H9 (cell line): Measurements from ENCODE around the gene MRGPRF. TPM values are rescaled to one million over a fixed set of nuclear protein-coding genes. Genes with fewer than 3 reads are reported as not detected.

Source experiments
- DNase-seq: peaks from one replicate; pipeline ENCODE4 v3.0.0-alpha.2; 2017
- H2AFZ ChIP-seq: one replicate; pipeline ENCODE4 v1.6.1; 2013; ENCODE audit warnings: mild to moderate bottlenecking, low read length, control low read depth, moderate library complexity
- H2AK5ac ChIP-seq: 2 replicates; pipeline ENCODE4 v1.6.1; 2013; ENCODE audit warnings: low read length, control low read depth, mixed read lengths; ENCODE audit not compliant: insufficient read length
- H2BK120ac ChIP-seq: one replicate; pipeline ENCODE4 v1.6.1; 2013; ENCODE audit warnings: low read depth, mild to moderate bottlenecking, low read length, control low read depth, inconsistent platforms; ENCODE audit not compliant: poor library complexity, severe bottlenecking
- H2BK12ac ChIP-seq: 2 replicates; pipeline ENCODE4 v1.6.1; 2013; ENCODE audit warnings: low read length, control low read depth, mixed read lengths, low read depth; ENCODE audit not compliant: insufficient read length
- H2BK15ac ChIP-seq: 2 replicates; pipeline ENCODE4 v1.6.1; 2013; ENCODE audit warnings: low read depth, low read length, control low read depth
- H2BK20ac ChIP-seq: one replicate; pipeline ENCODE4 v1.6.1; 2013; ENCODE audit warnings: low read depth, mild to moderate bottlenecking, low read length, control low read depth, inconsistent platforms; ENCODE audit not compliant: poor library complexity, severe bottlenecking
- H2BK5ac ChIP-seq: 2 replicates; pipeline ENCODE4 v1.6.1; 2013; ENCODE audit warnings: low read length, control low read depth, mixed read lengths; ENCODE audit not compliant: insufficient read length
- H3K14ac ChIP-seq: 2 replicates; pipeline ENCODE4 v1.6.1; 2013; ENCODE audit warnings: low read length, control low read depth; ENCODE audit not compliant: insufficient read depth
- H3K18ac ChIP-seq: 2 replicates; pipeline ENCODE4 v1.6.1; 2013; ENCODE audit warnings: low read depth, mild to moderate bottlenecking, mixed read lengths, low read length, control low read depth; ENCODE audit not compliant: insufficient read length
- H3K23ac ChIP-seq: 2 replicates; pipeline ENCODE4 v1.6.1; 2013; ENCODE audit warnings: low read length, control low read depth, mixed read lengths, low read depth; ENCODE audit not compliant: insufficient read length
- H3K23me2 ChIP-seq: 2 replicates; pipeline ENCODE4 v1.6.1; 2013; ENCODE audit warnings: low read depth, mild to moderate bottlenecking, mixed read lengths, low read length, control low read depth; ENCODE audit not compliant: insufficient read length, poor library complexity, severe bottlenecking
- H3K27ac ChIP-seq: 2 replicates; pipeline ENCODE4 v1.5.1; 2013; ENCODE audit warnings: low read length, control low read depth, mixed read lengths, low read depth; ENCODE audit not compliant: insufficient read length
- H3K27me3 ChIP-seq: 2 replicates; pipeline ENCODE4 v1.6.1; 2013; ENCODE audit warnings: low read length, control low read depth, inconsistent platforms; ENCODE audit not compliant: insufficient read depth
- H3K4ac ChIP-seq: 2 replicates; pipeline ENCODE4 v1.6.1; 2013; ENCODE audit warnings: low read depth, mild to moderate bottlenecking, control low read depth, inconsistent platforms, low read length, moderate library complexity
- H3K4me1 ChIP-seq: 2 replicates; pipeline ENCODE4 v1.6.1; 2013; ENCODE audit warnings: low read length, control low read depth, inconsistent platforms; ENCODE audit not compliant: insufficient read depth
- H3K4me2 ChIP-seq: 2 replicates; pipeline ENCODE4 v1.6.1; 2013; ENCODE audit warnings: low read length, control low read depth, mixed read lengths; ENCODE audit not compliant: insufficient read length, insufficient read depth
- H3K56ac ChIP-seq: 2 replicates; pipeline ENCODE4 v1.6.1; 2013; ENCODE audit warnings: low read depth, mild to moderate bottlenecking, mixed read lengths, low read length, control low read depth; ENCODE audit not compliant: insufficient read length
- H3K79me1 ChIP-seq: 2 replicates; pipeline ENCODE4 v1.6.1; 2013; ENCODE audit warnings: low read depth, mild to moderate bottlenecking, moderate library complexity, low read length, control low read depth, inconsistent platforms; ENCODE audit not compliant: insufficient read depth, poor library complexity, severe bottlenecking
- H3K79me2 ChIP-seq: 2 replicates; pipeline ENCODE4 v1.6.1; 2013; ENCODE audit warnings: low read length, control low read depth, inconsistent platforms; ENCODE audit not compliant: insufficient read depth
- H3K9ac ChIP-seq: 2 replicates; pipeline ENCODE4 v1.6.1; 2013; ENCODE audit warnings: low read length, control low read depth, mixed read lengths; ENCODE audit not compliant: insufficient read length; ENCODE audit errors: extremely low read depth
- H3K9me3 ChIP-seq: one replicate; pipeline ENCODE4 v1.6.1; 2013; ENCODE audit warnings: low read depth, low read length, inconsistent platforms; ENCODE audit not compliant: control insufficient read depth
- H3T11ph ChIP-seq: one replicate; pipeline ENCODE4 v1.6.1; 2013; ENCODE audit warnings: mild to moderate bottlenecking, low read length, control low read depth, inconsistent platforms
- H4K20me1 ChIP-seq: one replicate; pipeline ENCODE4 v1.6.1; 2013; ENCODE audit not compliant: control insufficient read depth, insufficient read length, insufficient read depth
- H4K5ac ChIP-seq: 2 replicates; pipeline ENCODE4 v1.6.1; 2013; ENCODE audit warnings: low read depth, mild to moderate bottlenecking, mixed read lengths, low read length, control low read depth; ENCODE audit not compliant: insufficient read length
- H4K8ac ChIP-seq: replicated peaks from 2 replicates; pipeline ENCODE4 v1.6.1; 2013; ENCODE audit warnings: low read length, control low read depth, mixed read lengths, low read depth; ENCODE audit not compliant: insufficient read length
- H4K91ac ChIP-seq: 2 replicates; pipeline ENCODE4 v1.6.1; 2013; ENCODE audit warnings: low read depth, mild to moderate bottlenecking, moderate library complexity, mixed read lengths, low read length, control low read depth; ENCODE audit not compliant: insufficient read length
- H3K27ac Mint-ChIP-seq, 3 experiments: 2 replicates in 2 of 3; 3 replicates in 1 of 3; pipeline ENCODE4 v1.8.0; 2020 to 2021; ENCODE audit warnings: mixed read lengths in 3 of 3, mild to moderate bottlenecking in 1 of 3, moderate library complexity in 1 of 3
- H3K27me3 Mint-ChIP-seq: 2 replicates; pipeline ENCODE4 v1.8.0; 2021; ENCODE audit warnings: low read depth, mild to moderate bottlenecking, moderate library complexity, mixed read lengths
- H3K36me3 Mint-ChIP-seq, 3 experiments: 2 replicates in 2 of 3; 3 replicates in 1 of 3; pipeline ENCODE4 v1.8.0; 2020 to 2021; ENCODE audit warnings: low read depth in 3 of 3, mixed read lengths in 3 of 3; ENCODE audit not compliant: insufficient read depth in 1 of 3
- H3K4me1 Mint-ChIP-seq, 2 experiments: 2 replicates each; pipeline ENCODE4 v1.8.0; 2020; ENCODE audit warnings: mixed read lengths in 2 of 2
- H3K4me3 Mint-ChIP-seq, 2 experiments: 2 replicates in 1 of 2; 3 replicates in 1 of 2; pipeline ENCODE4 v1.8.0; 2020 to 2021; ENCODE audit warnings: mild to moderate bottlenecking in 2 of 2, mixed read lengths in 2 of 2, moderate library complexity in 1 of 2
- H3K9me3 Mint-ChIP-seq, 2 experiments: 2 replicates in 1 of 2; 3 replicates in 1 of 2; pipeline ENCODE4 v1.8.0; 2020; ENCODE audit warnings: mild to moderate bottlenecking in 2 of 2, mixed read lengths in 2 of 2, moderate library complexity in 1 of 2
- WGBS: extraction: QIAGEN DNeasy Blood & Tissue Kit; methylation state at CpG from one replicate; pipeline ENCODE4 v1.1.7; 2013; ENCODE audit warnings: missing lambda C conversion rate, low lambda C conversion rate, mixed read lengths; ENCODE audit not compliant: insufficient read length; ENCODE audit errors: extremely low coverage; 5-methylcytosine and 5-hydroxymethylcytosine counted together
- total RNA-seq: library from RNA; stranded (reverse); gene quantifications from 2 replicates; pipeline ENCODE4 v1.2.1, GENCODE V29; 2021
- TF ChIP-seq, protein P1 (sequence below): fragments of 200-600 bp; sonication (generic); conservative IDR thresholded peaks from 3 replicates; pipeline ENCODE4 v1.8.0; 2021; ENCODE audit warnings: antibody characterized with exemption, mild to moderate bottlenecking

The MRGPRF gene
- total RNA-seq, 1 experiment from 2014 or later = 4.0 TPM

DNA sequence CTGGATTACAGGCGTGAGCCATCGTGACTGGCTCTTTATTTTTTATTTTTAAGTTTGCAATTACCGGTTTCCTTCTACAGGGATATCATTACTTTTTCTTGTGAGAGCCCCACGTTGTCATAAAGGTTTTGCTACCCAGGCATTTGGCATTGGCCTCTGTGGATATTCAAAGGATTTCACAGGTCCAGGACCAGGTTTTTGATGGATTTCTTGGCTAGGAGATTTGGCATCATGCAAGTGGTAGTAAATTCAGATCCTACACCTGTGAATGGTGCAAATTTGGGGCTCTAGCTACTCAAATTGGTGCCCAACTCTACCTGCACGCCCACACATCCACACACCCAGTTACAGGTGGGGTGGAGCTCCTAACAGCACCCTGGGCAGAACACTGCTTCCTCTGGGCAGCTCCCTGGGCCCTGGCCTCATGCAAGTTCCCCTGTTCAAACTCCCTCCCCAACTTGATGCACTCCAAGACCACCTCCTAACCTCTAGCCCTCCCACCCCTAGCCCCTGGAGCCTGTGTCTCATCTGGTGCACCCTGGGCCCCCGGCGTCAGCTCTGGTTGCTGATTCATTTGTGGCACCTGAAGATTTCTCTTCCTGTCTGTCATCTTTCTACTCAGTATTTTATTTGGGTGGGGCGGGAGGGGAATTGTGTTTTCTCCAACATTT is 23.0 kb downstream of the MRGPRF start:
- TF ChIP-seq, protein P1, sequence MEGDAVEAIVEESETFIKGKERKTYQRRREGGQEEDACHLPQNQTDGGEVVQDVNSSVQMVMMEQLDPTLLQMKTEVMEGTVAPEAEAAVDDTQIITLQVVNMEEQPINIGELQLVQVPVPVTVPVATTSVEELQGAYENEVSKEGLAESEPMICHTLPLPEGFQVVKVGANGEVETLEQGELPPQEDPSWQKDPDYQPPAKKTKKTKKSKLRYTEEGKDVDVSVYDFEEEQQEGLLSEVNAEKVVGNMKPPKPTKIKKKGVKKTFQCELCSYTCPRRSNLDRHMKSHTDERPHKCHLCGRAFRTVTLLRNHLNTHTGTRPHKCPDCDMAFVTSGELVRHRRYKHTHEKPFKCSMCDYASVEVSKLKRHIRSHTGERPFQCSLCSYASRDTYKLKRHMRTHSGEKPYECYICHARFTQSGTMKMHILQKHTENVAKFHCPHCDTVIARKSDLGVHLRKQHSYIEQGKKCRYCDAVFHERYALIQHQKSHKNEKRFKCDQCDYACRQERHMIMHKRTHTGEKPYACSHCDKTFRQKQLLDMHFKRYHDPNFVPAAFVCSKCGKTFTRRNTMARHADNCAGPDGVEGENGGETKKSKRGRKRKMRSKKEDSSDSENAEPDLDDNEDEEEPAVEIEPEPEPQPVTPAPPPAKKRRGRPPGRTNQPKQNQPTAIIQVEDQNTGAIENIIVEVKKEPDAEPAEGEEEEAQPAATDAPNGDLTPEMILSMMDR = no peak
- peaks cover 9 to 10% of the 10 kb centered on the region in 2 experiments; a peak in 4 of 5 replicates for H3K9me3 Mint-ChIP-seq
- H2BK120ac ChIP-seq = no peak overlapping the region
- H3K23ac ChIP-seq = no peak overlapping the region
- H2AK5ac ChIP-seq = no peak overlapping the region
- H3K79me2 ChIP-seq = no peaks in the 10 kb centered on the region
- no peaks in the 10 kb centered on the region for H3K79me1 ChIP-seq
- peaks cover 2% of the 10 kb centered on the region; the same call in 1 of the 2 replicates for H3K27me3 Mint-ChIP-seq
- H3K27me3 ChIP-seq = no peaks in the 10 kb centered on the region
- no peak overlapping the region for H3K14ac ChIP-seq
- no peak overlapping the region for H2BK5ac ChIP-seq
- H3K36me3 Mint-ChIP-seq = no peaks in the 10 kb centered on the region
- WGBS = no CpG with 5 or more reads among the region's 8 CpGs
- no peaks in the 10 kb centered on the region for H3K23me2 ChIP-seq
- no peak overlapping the region for H2AFZ ChIP-seq
- no peak overlapping the region for H3K4me3 Mint-ChIP-seq
- H4K20me1 ChIP-seq = no peaks in the 10 kb centered on the region
- no peak overlapping the region for H2BK12ac ChIP-seq
- no peak overlapping the region for H2BK20ac ChIP-seq
- H3T11ph ChIP-seq = no peak overlapping the region
- no peak overlapping the region for H3K9ac ChIP-seq
- no peak overlapping the region for H2BK15ac ChIP-seq
- H3K27ac Mint-ChIP-seq = no peak overlapping the region
- H3K9me3 ChIP-seq = no peaks in the 10 kb centered on the region
- no peaks in the 10 kb centered on the region for H3K4me1 Mint-ChIP-seq
- no peaks in the 10 kb centered on the region for H3K4me1 ChIP-seq
- no peak overlapping the region for H4K8ac ChIP-seq
- H3K4me2 ChIP-seq = no peak overlapping the region
- H3K56ac ChIP-seq = no peak overlapping the region
- no peak overlapping the region for H4K5ac ChIP-seq
- H3K18ac ChIP-seq = no peak overlapping the region
- no peak overlapping the region for H3K27ac ChIP-seq
- peak; percentile 11 for DNase-seq
- H4K91ac ChIP-seq = no peak overlapping the region
- H3K4ac ChIP-seq = no peak overlapping the region
